SK-N-SH (cell line): ENCODE results near the gene FCRL3. TPM values are rescaled to one million over a fixed set of nuclear protein-coding genes. Genes with fewer than 3 reads are reported as not detected.

ENCODE experiments used
- CTCF ChIA-PET: fragments of 300-600, 350-600 bp; formaldehyde crosslinking; extraction: SDS; loops from one replicate; lab custom pipeline; 2021; lab: Yijun Ruan, JAX
- POLR2A ChIA-PET: fragments of 350-600 bp; sonication (Branson Sonifier 250); formaldehyde crosslinking; extraction: SDS; loops from one replicate; lab custom pipeline; 2020; ENCODE audit warnings: antibody characterized with exemption, inconsistent platforms; lab: Yijun Ruan, JAX
- DNase-seq: peaks from one replicate; pipeline ENCODE4 v3.0.0; 2012
- H2AFZ ChIP-seq: fragments of 200-600 bp; sonication (generic); 2 replicates; pipeline ENCODE4 v1.8.1; 2016; ENCODE audit warnings: antibody characterized with exemption, mild to moderate bottlenecking, low read depth
- H3F3A ChIP-seq: fragments of 200-600 bp; sonication (generic); replicated peaks from 2 replicates; pipeline ENCODE3; 2016; ENCODE audit warnings: antibody characterized with exemption, mild to moderate bottlenecking; ENCODE audit not compliant: insufficient read depth
- H3K27ac ChIP-seq, 2 experiments: fragments of 200-500 bp in 1 of 2; fragments of 200-600 bp in 1 of 2; sonication (Bioruptor generic) in 1 of 2; sonication (generic), shearing (Covaris generic) in 1 of 2; 2 replicates each; pipeline versions ENCODE4 v1.5.1 to v1.6.1; 2014 to 2016; ENCODE audit warnings: low read depth in 2 of 2, inconsistent platforms in 1 of 2, low read length in 1 of 2, mild to moderate bottlenecking in 1 of 2, mixed read lengths in 1 of 2
- H3K27me3 ChIP-seq: fragments of 200-600 bp; sonication (generic), shearing (Covaris generic); 2 replicates; pipeline ENCODE4 v1.6.1; 2016; ENCODE audit warnings: mixed run types; ENCODE audit not compliant: insufficient read depth
- H3K36me3 ChIP-seq, 2 experiments: fragments of 200-500 bp in 1 of 2; fragments of 200-600 bp in 1 of 2; sonication (Bioruptor generic) in 1 of 2; sonication (generic) in 1 of 2; replicated peaks in 1 of 2; 2 replicates each; pipeline versions ENCODE3 to v1.5.1; 2014 to 2016; ENCODE audit warnings: low read length in 1 of 2, mild to moderate bottlenecking in 1 of 2; ENCODE audit not compliant: insufficient read depth in 2 of 2, control insufficient read depth in 1 of 2
- H3K4me1 ChIP-seq, 2 experiments: fragments of 200-500 bp in 1 of 2; fragments of 200-600 bp in 1 of 2; sonication (Bioruptor generic) in 1 of 2; sonication (generic), shearing (Covaris generic) in 1 of 2; 2 replicates each; pipeline versions ENCODE4 v1.5.1 to v1.6.1; 2014 to 2016; ENCODE audit warnings: low read depth in 1 of 2, low read length in 1 of 2, mixed run types in 1 of 2; ENCODE audit not compliant: insufficient read depth in 2 of 2, control insufficient read depth in 1 of 2
- H3K4me2 ChIP-seq: fragments of 200-600 bp; sonication (generic), shearing (Covaris generic); 2 replicates; pipeline ENCODE4 v1.6.1; 2017; ENCODE audit warnings: mixed run types
- H3K4me3 ChIP-seq, 2 experiments: fragments of 200-500 bp in 1 of 2; fragments of 200-600 bp in 1 of 2; sonication (Bioruptor generic) in 1 of 2; sonication (generic), shearing (Covaris generic) in 1 of 2; 2 replicates each; pipeline versions ENCODE4 v1.5.1 to v1.8.1; 2014 to 2016; ENCODE audit warnings: low read depth in 2 of 2, inconsistent platforms in 1 of 2, low read length in 1 of 2, mild to moderate bottlenecking in 1 of 2, mixed read lengths in 1 of 2, moderate library complexity in 1 of 2
- H3K79me2 ChIP-seq: fragments of 200-600 bp; sonication (generic); 2 replicates; pipeline ENCODE4 v1.8.1; 2017; ENCODE audit warnings: mild to moderate bottlenecking; ENCODE audit not compliant: insufficient read depth
- H3K9ac ChIP-seq: fragments of 200-600 bp; sonication (generic); 2 replicates; pipeline ENCODE4 v1.6.1; 2017; ENCODE audit warnings: mixed run types
- H3K9me2 ChIP-seq: fragments of 200-600 bp; sonication (generic); 2 replicates; pipeline ENCODE4 v1.6.1; 2017; ENCODE audit warnings: mixed run types
- H3K9me3 ChIP-seq: fragments of 200-600 bp; sonication (generic); 2 replicates; pipeline ENCODE4 v1.6.1; 2017; ENCODE audit warnings: mixed run types, mild to moderate bottlenecking, moderate library complexity
- H4K20me1 ChIP-seq: fragments of 200-600 bp; sonication (generic); 2 replicates; pipeline ENCODE4 v1.6.1; 2017; ENCODE audit warnings: mild to moderate bottlenecking, mixed run types; ENCODE audit not compliant: insufficient read depth
- CHD2 ChIP-seq: fragments of 150-350 bp; IDR thresholded peaks from 2 replicates; pipeline ENCODE4 v1.6.1; 2018; ENCODE audit warnings: low read length; ENCODE audit not compliant: partially characterized antibody
- ELF1 ChIP-seq: IDR thresholded peaks from 2 replicates; pipeline ENCODE4 v1.4.0; 2012
- EP300 ChIP-seq, 2 experiments: IDR thresholded peaks; 2 replicates each; pipeline versions ENCODE4 v1.4.0 to v1.6.1; 2012; ENCODE audit warnings: borderline replicate concordance in 1 of 2, low read depth in 1 of 2, low read length in 1 of 2
- EZH2phosphoT487 ChIP-seq: fragments of 200-600 bp; sonication (generic); IDR thresholded peaks from 2 replicates; pipeline ENCODE4 v1.6.1; 2017; ENCODE audit warnings: low read depth, mixed run types, mild to moderate bottlenecking, antibody characterized with exemption, moderate library complexity, borderline replicate concordance
- FOSL2 ChIP-seq: IDR thresholded peaks from 2 replicates; pipeline ENCODE4 v1.4.0; 2012; ENCODE audit warnings: low read depth, mild to moderate bottlenecking, moderate library complexity, borderline replicate concordance
- FOXJ3 ChIP-seq: sonication (generic); formaldehyde crosslinking; IDR thresholded peaks from 2 replicates; pipeline ENCODE4 v1.5.1; 2020; ENCODE audit warnings: mild to moderate bottlenecking, missing genetic modification reagents
- JUND ChIP-seq: IDR thresholded peaks from 2 replicates; pipeline ENCODE4 v1.4.0; 2012
- MEF2A ChIP-seq: IDR thresholded peaks from 2 replicates; pipeline ENCODE4 v1.4.0; 2012; ENCODE audit warnings: low read depth, borderline replicate concordance
- MXI1 ChIP-seq: IDR thresholded peaks from 2 replicates; pipeline ENCODE4 v1.6.1; 2012; ENCODE audit warnings: mild to moderate bottlenecking, low read depth, low read length, improper control_type of control experiment
- RAD21 ChIP-seq: IDR thresholded peaks from 2 replicates; pipeline ENCODE4 v1.6.1; 2012; ENCODE audit warnings: mild to moderate bottlenecking, low read length
- RFX5 ChIP-seq: IDR thresholded peaks from 2 replicates; pipeline ENCODE4 v1.6.1; 2012; ENCODE audit warnings: mild to moderate bottlenecking, improper control_type of control experiment, low read length
- RXRA ChIP-seq: IDR thresholded peaks from 2 replicates; pipeline ENCODE4 v1.4.0; 2012; ENCODE audit warnings: low read depth, mild to moderate bottlenecking, borderline replicate concordance
- SIN3A ChIP-seq: IDR thresholded peaks from 2 replicates; pipeline ENCODE4 v1.6.1; 2012; ENCODE audit warnings: low read depth, mild to moderate bottlenecking, low read length, moderate library complexity, borderline replicate concordance
- SMC3 ChIP-seq: IDR thresholded peaks from 2 replicates; pipeline ENCODE4 v1.6.1; 2012; ENCODE audit warnings: low read depth, low read length, improper control_type of control experiment
- TAF1 ChIP-seq: IDR thresholded peaks from 2 replicates; pipeline ENCODE4 v1.6.1; 2012; ENCODE audit warnings: low read depth, mild to moderate bottlenecking, low read length, moderate library complexity, borderline replicate concordance
- TCF12 ChIP-seq: IDR thresholded peaks from 2 replicates; pipeline ENCODE4 v1.4.0; 2012
- polyA plus RNA-seq, 3 experiments: library from polyadenylated mRNA; depleted of rRNA; stranded (reverse); fragments of >200 nt; gene quantifications; 2 replicates each; pipeline ENCODE4 v1.2.3, GENCODE V29; 2012
- TF ChIP-seq, protein P1 (sequence below): IDR thresholded peaks from 2 replicates; pipeline ENCODE4 v1.6.1; 2012; ENCODE audit warnings: mild to moderate bottlenecking, low read depth, low read length, moderate library complexity
- TF ChIP-seq, protein P2 (sequence below): fragments of 150-350 bp; IDR thresholded peaks from 2 replicates; pipeline ENCODE4 v1.6.1; 2016; ENCODE audit warnings: mild to moderate bottlenecking, low read depth, low read length
- TF ChIP-seq, protein P3 (sequence below): IDR thresholded peaks from 2 replicates; pipeline ENCODE4; 2012
- TF ChIP-seq, protein P4 (sequence below): IDR thresholded peaks from 2 replicates; pipeline ENCODE4 v1.4.0; 2012; ENCODE audit warnings: low read depth, borderline replicate concordance
- TF ChIP-seq, protein P5 (sequence below): fragments of 150-350 bp; IDR thresholded peaks from 2 replicates; pipeline ENCODE4 v1.6.1; 2017; ENCODE audit warnings: antibody characterized with exemption, low read length, low read depth, borderline replicate concordance

FCRL3 gene
- polyA plus RNA-seq, 1 of the 3 experiments (the other 2 are of a cell fraction): not detected

DNA sequence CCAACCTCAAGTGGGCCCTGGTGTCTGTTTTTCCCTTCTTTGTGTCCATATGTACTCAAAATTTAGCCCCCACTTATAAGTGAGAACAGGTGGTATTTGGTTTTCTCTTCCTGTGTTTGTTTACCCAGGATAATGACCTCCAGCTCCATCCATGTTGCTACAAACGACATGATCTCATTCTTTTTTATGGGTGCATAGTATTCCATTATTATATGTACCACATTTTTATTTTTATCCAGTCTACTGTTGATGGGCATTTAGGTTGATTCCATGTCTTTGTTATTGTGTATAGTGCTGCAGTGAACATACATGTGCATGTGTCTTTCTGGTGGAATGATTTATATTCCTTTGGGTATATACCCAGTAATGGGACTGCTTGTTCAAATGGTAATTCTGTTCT lies 27.6 kb downstream of the FCRL3 start (continued):
- TF ChIP-seq, protein P1, sequence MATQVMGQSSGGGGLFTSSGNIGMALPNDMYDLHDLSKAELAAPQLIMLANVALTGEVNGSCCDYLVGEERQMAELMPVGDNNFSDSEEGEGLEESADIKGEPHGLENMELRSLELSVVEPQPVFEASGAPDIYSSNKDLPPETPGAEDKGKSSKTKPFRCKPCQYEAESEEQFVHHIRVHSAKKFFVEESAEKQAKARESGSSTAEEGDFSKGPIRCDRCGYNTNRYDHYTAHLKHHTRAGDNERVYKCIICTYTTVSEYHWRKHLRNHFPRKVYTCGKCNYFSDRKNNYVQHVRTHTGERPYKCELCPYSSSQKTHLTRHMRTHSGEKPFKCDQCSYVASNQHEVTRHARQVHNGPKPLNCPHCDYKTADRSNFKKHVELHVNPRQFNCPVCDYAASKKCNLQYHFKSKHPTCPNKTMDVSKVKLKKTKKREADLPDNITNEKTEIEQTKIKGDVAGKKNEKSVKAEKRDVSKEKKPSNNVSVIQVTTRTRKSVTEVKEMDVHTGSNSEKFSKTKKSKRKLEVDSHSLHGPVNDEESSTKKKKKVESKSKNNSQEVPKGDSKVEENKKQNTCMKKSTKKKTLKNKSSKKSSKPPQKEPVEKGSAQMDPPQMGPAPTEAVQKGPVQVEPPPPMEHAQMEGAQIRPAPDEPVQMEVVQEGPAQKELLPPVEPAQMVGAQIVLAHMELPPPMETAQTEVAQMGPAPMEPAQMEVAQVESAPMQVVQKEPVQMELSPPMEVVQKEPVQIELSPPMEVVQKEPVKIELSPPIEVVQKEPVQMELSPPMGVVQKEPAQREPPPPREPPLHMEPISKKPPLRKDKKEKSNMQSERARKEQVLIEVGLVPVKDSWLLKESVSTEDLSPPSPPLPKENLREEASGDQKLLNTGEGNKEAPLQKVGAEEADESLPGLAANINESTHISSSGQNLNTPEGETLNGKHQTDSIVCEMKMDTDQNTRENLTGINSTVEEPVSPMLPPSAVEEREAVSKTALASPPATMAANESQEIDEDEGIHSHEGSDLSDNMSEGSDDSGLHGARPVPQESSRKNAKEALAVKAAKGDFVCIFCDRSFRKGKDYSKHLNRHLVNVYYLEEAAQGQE: no peak
- TF ChIP-seq SMC3: no peak
- TF ChIP-seq CHD2: no peak
- TF ChIP-seq MEF2A: no peak
- no peak for TF ChIP-seq FOXJ3 (CRISPR knock-in tag)
- TF ChIP-seq EP300 (IDR thresholded peaks at IDR 0.05; ENCODE audit: borderline replicate concordance in 1 of 2, low read depth in 1 of 2, low read length in 1 of 2): no peak
- TF ChIP-seq JUND: no peak

DNA sequence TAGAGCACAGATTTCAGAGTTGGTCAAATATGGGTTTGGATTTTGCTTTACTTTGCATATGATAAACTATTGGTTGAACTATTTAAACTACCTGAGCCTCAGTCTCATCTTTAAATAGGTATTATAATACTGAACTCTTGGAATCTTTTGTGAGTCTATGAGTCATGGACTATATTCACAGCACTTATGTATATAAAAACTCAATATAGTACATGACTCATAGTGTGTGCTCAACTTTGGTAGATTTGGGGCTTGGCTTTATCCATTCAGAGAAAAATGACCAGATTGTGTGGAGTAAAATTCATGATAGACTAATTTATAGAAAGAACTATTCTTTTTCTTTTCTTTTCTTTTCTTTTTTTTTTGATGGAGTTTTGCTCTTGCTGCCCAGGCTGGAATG lies 28.7 kb downstream of the FCRL3 start:
- Histone ChIP-seq H3K9me2 (no peaks in the 10 kb centered on the region), H3K9ac (no peak overlapping the region), H3K27me3 (no peaks in the 10 kb centered on the region), H3K9me3 (no peaks in the 10 kb centered on the region), H3K36me3 (no peaks in the 10 kb centered on the region), H3K79me2 (no peaks in the 10 kb centered on the region), H3K27ac (no peak overlapping the region), H3K4me1 (no peaks in the 10 kb centered on the region), H2AFZ (no peak overlapping the region), H3K4me3 (no peak overlapping the region), H3F3A (no peaks in the 10 kb centered on the region), H3K4me2 (no peak overlapping the region), H4K20me1 (no peaks in the 10 kb centered on the region)
- CTCF ChIA-PET: no interaction called here
- DNase-seq: no peak
- POLR2A ChIA-PET: no interaction called here
- no peak for TF ChIP-seq ELF1
- TF ChIP-seq SIN3A: no peak
- TF ChIP-seq TAF1: no peak
- TF ChIP-seq, protein P1: no peak
- no peak for TF ChIP-seq FOXJ3 (CRISPR knock-in tag)
- no peak for TF ChIP-seq RXRA
- TF ChIP-seq RFX5: no peak
- TF ChIP-seq TCF12: no peak
- no peak for TF ChIP-seq JUND
- no peak for TF ChIP-seq EZH2phosphoT487
- no peak for TF ChIP-seq FOSL2
- no peak for TF ChIP-seq RAD21
- TF ChIP-seq CHD2: no peak
- no peak for TF ChIP-seq MXI1
- TF ChIP-seq, protein P2, sequence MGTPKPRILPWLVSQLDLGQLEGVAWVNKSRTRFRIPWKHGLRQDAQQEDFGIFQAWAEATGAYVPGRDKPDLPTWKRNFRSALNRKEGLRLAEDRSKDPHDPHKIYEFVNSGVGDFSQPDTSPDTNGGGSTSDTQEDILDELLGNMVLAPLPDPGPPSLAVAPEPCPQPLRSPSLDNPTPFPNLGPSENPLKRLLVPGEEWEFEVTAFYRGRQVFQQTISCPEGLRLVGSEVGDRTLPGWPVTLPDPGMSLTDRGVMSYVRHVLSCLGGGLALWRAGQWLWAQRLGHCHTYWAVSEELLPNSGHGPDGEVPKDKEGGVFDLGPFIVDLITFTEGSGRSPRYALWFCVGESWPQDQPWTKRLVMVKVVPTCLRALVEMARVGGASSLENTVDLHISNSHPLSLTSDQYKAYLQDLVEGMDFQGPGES: no peak
- TF ChIP-seq, protein P3, sequence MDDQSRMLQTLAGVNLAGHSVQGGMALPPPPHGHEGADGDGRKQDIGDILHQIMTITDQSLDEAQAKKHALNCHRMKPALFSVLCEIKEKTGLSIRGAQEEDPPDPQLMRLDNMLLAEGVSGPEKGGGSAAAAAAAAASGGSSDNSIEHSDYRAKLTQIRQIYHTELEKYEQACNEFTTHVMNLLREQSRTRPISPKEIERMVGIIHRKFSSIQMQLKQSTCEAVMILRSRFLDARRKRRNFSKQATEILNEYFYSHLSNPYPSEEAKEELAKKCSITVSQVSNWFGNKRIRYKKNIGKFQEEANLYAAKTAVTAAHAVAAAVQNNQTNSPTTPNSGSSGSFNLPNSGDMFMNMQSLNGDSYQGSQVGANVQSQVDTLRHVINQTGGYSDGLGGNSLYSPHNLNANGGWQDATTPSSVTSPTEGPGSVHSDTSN: no peak
- TF ChIP-seq, protein P4, sequence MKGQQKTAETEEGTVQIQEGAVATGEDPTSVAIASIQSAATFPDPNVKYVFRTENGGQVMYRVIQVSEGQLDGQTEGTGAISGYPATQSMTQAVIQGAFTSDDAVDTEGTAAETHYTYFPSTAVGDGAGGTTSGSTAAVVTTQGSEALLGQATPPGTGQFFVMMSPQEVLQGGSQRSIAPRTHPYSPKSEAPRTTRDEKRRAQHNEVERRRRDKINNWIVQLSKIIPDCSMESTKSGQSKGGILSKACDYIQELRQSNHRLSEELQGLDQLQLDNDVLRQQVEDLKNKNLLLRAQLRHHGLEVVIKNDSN: no peak
- TF ChIP-seq, protein P5, sequence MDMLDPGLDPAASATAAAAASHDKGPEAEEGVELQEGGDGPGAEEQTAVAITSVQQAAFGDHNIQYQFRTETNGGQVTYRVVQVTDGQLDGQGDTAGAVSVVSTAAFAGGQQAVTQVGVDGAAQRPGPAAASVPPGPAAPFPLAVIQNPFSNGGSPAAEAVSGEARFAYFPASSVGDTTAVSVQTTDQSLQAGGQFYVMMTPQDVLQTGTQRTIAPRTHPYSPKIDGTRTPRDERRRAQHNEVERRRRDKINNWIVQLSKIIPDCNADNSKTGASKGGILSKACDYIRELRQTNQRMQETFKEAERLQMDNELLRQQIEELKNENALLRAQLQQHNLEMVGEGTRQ: no peak
